VCaP (cell line): ENCODE data around the gene RALGAPA1.

Source experiments
- H3K27ac ChIP-seq: fragments of 450-650 bp; 2 replicates; pipeline ENCODE4 v1.5.1; 2017
- TF ChIP-seq, protein P1 (sequence below): fragments of 450-650 bp; conservative IDR thresholded peaks from 2 replicates; pipeline ENCODE4 v1.5.1; 2017; ENCODE audit warnings: mild to moderate bottlenecking, moderate library complexity

Gene RALGAPA1

DNA sequence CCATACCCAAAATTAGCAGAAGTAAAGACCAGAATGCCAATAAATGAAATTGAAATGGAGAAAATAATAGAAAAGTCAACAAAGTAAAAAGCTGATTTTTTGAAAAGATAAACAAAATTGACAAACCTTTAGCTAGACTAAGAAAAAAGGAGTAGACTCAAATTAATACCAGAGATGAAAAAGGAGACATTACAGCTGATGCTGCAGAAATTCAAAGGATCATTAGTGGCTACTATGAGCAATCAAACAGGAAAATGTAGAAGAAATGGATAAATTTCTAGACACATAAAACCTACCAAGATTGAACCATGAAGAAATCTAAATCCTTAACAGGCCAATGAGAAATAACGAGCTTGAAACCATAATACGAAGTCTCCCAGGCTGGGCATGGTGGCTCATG is 309.9 kb downstream of the RALGAPA1 start:
- no peak overlapping the region for H3K27ac ChIP-seq
- TF ChIP-seq, protein P1, sequence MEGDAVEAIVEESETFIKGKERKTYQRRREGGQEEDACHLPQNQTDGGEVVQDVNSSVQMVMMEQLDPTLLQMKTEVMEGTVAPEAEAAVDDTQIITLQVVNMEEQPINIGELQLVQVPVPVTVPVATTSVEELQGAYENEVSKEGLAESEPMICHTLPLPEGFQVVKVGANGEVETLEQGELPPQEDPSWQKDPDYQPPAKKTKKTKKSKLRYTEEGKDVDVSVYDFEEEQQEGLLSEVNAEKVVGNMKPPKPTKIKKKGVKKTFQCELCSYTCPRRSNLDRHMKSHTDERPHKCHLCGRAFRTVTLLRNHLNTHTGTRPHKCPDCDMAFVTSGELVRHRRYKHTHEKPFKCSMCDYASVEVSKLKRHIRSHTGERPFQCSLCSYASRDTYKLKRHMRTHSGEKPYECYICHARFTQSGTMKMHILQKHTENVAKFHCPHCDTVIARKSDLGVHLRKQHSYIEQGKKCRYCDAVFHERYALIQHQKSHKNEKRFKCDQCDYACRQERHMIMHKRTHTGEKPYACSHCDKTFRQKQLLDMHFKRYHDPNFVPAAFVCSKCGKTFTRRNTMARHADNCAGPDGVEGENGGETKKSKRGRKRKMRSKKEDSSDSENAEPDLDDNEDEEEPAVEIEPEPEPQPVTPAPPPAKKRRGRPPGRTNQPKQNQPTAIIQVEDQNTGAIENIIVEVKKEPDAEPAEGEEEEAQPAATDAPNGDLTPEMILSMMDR, result no peak

GRCh38 chr14:35495278-35495677 is 313.8 kb downstream of the RALGAPA1 start:
- TF ChIP-seq, protein P1, result no peak
- no peak overlapping the region for H3K27ac ChIP-seq

DNA sequence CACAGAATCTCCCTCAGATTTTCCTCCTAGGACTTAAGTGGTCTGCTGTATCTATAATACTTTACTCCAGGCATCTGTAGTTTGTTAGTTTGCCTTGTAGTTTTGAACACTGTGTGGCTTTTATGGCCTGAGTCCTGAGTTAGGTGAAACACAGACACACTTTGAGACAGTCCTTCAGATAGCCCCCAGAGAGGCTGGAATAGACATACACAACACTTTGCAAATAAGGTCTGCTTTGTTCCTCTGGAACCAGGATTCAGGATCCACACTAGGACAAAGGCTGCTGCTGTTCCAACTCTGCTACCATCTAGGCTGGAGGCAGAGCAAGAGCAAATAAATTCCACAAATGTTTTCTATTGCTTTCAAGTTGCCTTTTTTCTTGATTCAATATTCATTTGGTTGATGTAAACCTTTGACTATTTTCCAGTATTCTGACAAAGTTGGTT is 316.5 kb downstream of the RALGAPA1 start:
- TF ChIP-seq, protein P1, result no peak
- no peak overlapping the region for H3K27ac ChIP-seq
